ENCODE measurements around the gene OTOS. TPM values are rescaled to one million over a fixed set of nuclear protein-coding genes. Genes with fewer than 3 reads are reported as not detected.

Gene OTOS
- total RNA-seq, 1 experiment from 2014 or later: not detected

- no peak for DNase-seq (ENCODE audit: low spot score)
- TF ChIP-seq EZH2 (IDR thresholded peaks at IDR 0.05; ENCODE audit: borderline replicate concordance, low read depth, low read length, poor library complexity, severe bottlenecking): no peak
- TF ChIP-seq CTCF (conservative IDR thresholded peaks at IDR 0.05; ENCODE audit: low read depth, low read length): no peak
- no peak overlapping the region for H3K27ac ChIP-seq (ENCODE audit: low read depth, low read length, poor library complexity, severe bottlenecking)
- H3K9me3 ChIP-seq (ENCODE audit: low read depth, low read length, poor library complexity, severe bottlenecking): no peaks in the 10 kb centered on the region
- ChIA-PET CTCF (no interaction called here), POLR2A (ENCODE audit: low non-redundant PET) (no interaction called here)
- peaks cover 24% of the 10 kb centered on the region for H3K27me3 ChIP-seq (replicated peaks; ENCODE audit: insufficient read depth, low read depth, low read length, poor library complexity)
- BruUV-seq (replicated peaks): no TSS peak
- no peaks in the 10 kb centered on the region for H3K4me1 ChIP-seq (ENCODE audit: insufficient read depth, low read length, poor library complexity, severe bottlenecking)
- intact Hi-C loops (cut with micrococcal nuclease; ENCODE audit: unreplicated experiment): no loop called here
- H3K4me3 ChIP-seq (ENCODE audit: low read depth, low read length, poor library complexity, severe bottlenecking): no peak overlapping the region
- no peaks in the 10 kb centered on the region for H3K36me3 ChIP-seq (ENCODE audit: insufficient read depth, low read length, poor library complexity, severe bottlenecking)
Measured at GRCh38 chr2:240186191-240186725, 45.8 kb upstream of the OTOS start.

GRCh38 chr2:240184656-240185055 lies 44.2 kb upstream of the OTOS start:
- Histone ChIP-seq H3K27me3 (replicated peaks; ENCODE audit: insufficient read depth, low read depth, low read length, poor library complexity) (peaks cover 18% of the 10 kb centered on the region), H3K4me3 (ENCODE audit: low read depth, low read length, poor library complexity, severe bottlenecking) (no peak overlapping the region), H3K4me1 (ENCODE audit: insufficient read depth, low read length, poor library complexity, severe bottlenecking) (no peaks in the 10 kb centered on the region), H3K27ac (ENCODE audit: low read depth, low read length, poor library complexity, severe bottlenecking) (no peak overlapping the region), H3K9me3 (ENCODE audit: low read depth, low read length, poor library complexity, severe bottlenecking) (no peaks in the 10 kb centered on the region), H3K36me3 (ENCODE audit: insufficient read depth, low read length, poor library complexity, severe bottlenecking) (no peaks in the 10 kb centered on the region)
- intact Hi-C loops (cut with micrococcal nuclease; ENCODE audit: unreplicated experiment): no loop called here
- no peak for DNase-seq (ENCODE audit: low spot score)
- POLR2A ChIA-PET (ENCODE audit: low non-redundant PET): no interaction called here
- CTCF ChIA-PET: no interaction called here
- TF ChIP-seq EZH2 (IDR thresholded peaks at IDR 0.05; ENCODE audit: borderline replicate concordance, low read depth, low read length, poor library complexity, severe bottlenecking): no peak
- no peak for TF ChIP-seq CTCF (conservative IDR thresholded peaks at IDR 0.05; ENCODE audit: low read depth, low read length)
- no TSS peak for BruUV-seq (replicated peaks)

GRCh38 chr2:240183875-240184590 lies 43.6 kb upstream of the OTOS start:
- ChIA-PET CTCF (no interaction called here), POLR2A (ENCODE audit: low non-redundant PET) (no interaction called here)
- intact Hi-C loops (cut with micrococcal nuclease; ENCODE audit: unreplicated experiment): no loop called here
- Histone ChIP-seq H3K4me3 (ENCODE audit: low read depth, low read length, poor library complexity, severe bottlenecking) (no peak overlapping the region), H3K27me3 (replicated peaks; ENCODE audit: insufficient read depth, low read depth, low read length, poor library complexity) (peaks cover 15% of the 10 kb centered on the region), H3K9me3 (ENCODE audit: low read depth, low read length, poor library complexity, severe bottlenecking) (no peaks in the 10 kb centered on the region), H3K27ac (ENCODE audit: low read depth, low read length, poor library complexity, severe bottlenecking) (no peak overlapping the region), H3K36me3 (ENCODE audit: insufficient read depth, low read length, poor library complexity, severe bottlenecking) (no peaks in the 10 kb centered on the region), H3K4me1 (ENCODE audit: insufficient read depth, low read length, poor library complexity, severe bottlenecking) (no peaks in the 10 kb centered on the region)
- no TSS peak for BruUV-seq (replicated peaks)
- DNase-seq (ENCODE audit: low spot score): no peak
- TF ChIP-seq EZH2 (IDR thresholded peaks at IDR 0.05; ENCODE audit: borderline replicate concordance, low read depth, low read length, poor library complexity, severe bottlenecking): no peak
- TF ChIP-seq CTCF (conservative IDR thresholded peaks at IDR 0.05; ENCODE audit: low read depth, low read length): no peak

Measured in A673 (cell line).